GM21526 (cell line): ENCODE measurements around the gene MUC5B.
"Not testable (repeated sequence)": the region's sequence is repeated elsewhere in the genome, so short reads cannot be mapped to it uniquely, and the experiment has no call there.

Source experiments
- ATAC-seq: cut with Tn5 transposase; IDR thresholded peaks from one replicate; pipeline ENCODE4 v1.9.1; 2021; ENCODE audit warnings: moderate library complexity; ENCODE audit not compliant: unreplicated experiment, low FRiP score

Gene MUC5B

DNA sequence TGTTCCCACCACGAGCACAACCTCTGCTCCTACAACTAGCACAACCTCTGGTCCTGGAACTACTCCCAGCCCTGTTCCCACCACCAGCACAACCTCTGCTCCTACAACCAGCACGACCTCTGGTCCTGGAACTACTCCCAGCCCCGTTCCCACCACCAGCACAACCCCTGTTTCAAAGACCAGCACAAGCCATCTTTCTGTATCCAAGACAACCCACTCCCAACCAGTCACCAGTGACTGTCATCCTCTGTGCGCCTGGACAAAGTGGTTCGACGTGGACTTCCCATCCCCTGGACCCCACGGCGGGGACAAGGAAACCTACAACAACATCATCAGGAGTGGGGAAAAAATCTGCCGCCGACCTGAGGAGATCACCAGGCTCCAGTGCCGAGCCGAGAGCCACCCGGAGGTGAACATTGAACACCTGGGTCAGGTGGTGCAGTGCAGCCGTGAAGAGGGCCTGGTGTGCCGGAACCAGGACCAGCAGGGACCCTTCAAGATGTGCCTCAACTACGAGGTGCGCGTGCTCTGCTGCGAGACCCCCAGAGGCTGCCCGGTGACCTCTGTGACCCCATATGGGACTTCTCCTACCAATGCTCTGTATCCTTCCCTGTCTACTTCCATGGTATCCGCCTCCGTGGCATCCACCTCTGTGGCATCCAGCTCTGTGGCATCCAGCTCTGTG lies 30.9 kb upstream of the MUC5B start:
- not testable (repeated sequence) for ATAC-seq

DNA sequence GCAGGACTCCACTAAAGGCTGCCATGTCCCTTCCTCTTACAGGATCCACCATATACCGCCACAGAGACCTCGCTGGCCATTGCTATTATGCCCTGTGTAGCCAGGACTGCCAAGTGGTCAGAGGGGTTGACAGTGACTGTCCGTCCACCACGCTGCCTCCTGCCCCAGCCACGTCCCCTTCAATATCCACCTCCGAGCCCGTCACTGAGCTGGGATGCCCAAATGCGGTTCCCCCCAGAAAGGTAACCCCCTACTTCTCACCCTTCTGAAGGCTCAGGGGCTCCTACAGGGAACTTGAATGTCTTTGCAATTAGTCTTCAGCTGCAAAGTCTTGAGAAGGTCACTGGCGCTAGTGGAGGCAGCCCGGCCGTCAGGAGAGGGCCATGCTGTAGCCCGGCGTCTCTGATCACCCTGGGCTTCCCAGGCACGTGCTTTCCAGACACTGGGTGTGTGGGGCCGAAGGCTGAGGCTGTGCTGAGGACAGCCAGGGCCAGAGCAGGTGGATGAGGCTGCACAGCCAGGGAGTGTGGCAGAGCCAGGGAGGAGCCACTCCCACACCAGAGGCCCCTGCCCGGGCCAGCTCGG lies 30.0 kb upstream of the MUC5B start:
- no peak for ATAC-seq

DNA sequence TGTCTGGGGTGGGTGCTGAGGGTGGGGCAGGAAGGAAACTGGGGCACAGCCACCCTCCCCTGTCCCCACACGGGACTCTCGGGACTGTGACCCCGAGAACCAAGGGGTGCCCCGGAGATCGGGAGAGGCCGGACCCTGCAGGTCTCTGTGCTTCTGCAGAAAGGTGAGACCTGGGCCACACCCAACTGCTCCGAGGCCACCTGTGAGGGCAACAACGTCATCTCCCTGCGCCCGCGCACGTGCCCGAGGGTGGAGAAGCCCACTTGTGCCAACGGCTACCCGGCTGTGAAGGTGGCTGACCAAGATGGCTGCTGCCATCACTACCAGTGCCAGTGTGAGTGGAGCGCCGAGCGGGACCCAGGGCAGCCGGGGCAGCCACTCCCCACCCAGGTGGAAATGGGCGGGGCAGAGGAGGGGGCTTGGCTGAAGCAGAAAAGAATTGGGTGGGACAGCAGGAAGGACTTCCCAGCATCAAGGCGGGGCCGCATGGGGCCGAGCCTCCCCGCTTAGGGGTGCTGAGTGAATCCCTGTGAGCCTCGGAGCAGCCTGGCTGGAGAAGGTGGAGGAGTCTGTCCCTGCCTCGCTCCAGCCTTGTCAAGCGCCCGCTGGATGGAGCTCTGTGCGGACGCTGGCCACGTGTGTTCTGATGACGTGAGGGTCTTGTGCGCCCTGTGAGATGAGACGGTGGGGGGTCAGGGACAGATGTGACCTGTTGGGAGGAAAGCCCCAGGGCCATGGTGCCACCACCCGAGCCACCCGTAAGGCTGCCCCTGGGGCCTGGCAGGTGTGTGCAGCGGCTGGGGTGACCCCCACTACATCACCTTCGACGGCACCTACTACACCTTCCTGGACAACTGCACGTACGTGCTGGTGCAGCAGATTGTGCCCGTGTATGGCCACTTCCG lies 29.3 kb upstream of the MUC5B start:
- no peak for ATAC-seq

DNA sequence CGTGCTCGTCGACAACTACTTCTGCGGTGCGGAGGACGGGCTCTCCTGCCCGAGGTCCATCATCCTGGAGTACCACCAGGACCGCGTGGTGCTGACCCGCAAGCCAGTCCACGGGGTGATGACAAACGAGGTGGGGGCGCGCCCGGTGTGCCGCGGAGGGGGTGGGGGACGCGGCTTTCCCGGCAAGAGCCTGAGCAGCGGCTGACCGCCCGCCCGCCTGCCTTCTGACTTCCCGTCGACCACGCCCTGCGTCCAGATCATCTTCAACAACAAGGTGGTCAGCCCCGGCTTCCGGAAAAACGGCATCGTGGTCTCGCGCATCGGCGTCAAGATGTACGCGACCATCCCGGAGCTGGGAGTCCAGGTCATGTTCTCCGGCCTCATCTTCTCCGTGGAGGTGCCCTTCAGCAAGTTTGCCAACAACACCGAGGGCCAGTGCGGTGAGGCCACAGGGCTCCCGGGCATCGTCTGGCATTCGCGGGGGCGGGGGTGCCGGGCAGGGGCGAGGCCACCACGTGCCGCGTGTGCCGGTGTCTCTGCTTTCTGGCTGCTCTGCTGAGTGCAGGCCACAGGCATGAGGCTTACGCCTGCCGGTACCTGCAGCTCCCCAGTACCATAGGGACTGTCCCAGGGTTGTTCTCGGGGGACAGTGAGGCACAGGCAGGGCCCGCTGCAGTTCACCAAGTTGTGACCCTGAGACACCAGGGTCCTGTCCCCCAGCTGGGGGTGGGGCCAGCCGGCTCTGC lies 28.5 kb upstream of the MUC5B start:
- no peak for ATAC-seq

DNA sequence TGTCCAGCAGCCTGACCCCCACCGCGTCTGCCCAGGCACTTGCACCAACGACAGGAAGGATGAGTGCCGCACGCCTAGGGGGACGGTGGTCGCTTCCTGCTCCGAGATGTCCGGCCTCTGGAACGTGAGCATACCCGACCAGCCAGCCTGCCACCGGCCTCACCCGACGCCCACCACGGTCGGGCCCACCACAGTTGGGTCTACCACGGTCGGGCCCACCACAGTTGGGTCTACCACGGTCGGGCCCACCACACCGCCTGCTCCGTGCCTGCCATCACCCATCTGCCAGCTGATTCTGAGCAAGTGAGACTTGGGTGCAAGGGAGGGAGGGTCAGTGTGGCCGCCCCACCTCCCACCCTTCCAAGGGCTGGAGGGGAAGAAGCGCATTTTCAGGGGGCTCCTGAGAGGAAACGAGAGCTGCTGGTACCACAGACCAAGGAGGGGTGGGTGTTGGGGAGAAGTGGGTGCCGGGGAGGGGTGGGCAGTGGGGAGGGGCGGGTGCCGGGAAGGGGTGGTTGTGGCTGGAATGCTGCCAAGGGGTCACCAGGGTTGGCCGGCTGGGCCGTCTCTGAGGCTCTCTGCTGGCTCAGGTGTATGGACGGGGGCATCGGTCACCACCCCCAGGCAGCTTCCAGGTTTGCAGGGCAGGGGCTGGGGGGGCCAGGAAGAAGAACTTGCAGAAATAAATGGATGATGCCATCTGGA lies 27.7 kb upstream of the MUC5B start:
- no peak for ATAC-seq

DNA sequence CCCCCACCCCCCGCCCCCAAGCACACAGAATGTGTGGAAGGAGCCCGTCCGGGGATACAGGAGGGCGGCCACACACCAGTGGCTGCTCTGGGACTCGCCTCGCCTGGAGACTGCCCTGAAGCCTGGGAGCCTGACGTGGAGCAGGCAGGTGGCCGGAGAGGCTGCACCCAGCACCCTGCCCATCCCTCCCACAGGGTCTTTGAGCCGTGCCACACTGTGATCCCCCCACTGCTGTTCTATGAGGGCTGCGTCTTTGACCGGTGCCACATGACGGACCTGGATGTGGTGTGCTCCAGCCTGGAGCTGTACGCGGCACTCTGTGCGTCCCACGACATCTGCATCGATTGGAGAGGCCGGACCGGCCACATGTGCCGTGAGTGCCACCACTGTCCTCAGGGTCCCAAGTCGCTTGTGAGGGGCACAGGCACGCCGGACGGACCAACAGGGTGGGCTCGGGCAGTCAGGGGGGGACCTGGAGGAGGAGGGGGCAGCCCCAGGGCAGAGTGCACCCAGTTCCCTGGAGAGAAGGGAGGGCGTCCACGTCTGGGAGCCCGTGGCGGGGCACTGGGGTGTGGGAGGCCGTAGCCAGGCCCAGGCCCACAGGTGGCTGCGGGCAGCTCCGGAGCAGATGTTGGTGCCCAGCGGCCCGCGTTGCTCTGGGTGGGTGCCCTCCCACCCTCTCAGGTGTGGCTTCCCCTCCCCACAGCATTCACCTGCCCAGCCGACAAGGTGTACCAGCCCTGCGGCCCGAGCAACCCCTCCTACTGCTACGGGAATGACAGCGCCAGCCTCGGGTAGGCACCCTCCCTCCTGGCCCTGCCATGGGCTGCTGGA lies 27.0 kb upstream of the MUC5B start:
- no peak for ATAC-seq

DNA sequence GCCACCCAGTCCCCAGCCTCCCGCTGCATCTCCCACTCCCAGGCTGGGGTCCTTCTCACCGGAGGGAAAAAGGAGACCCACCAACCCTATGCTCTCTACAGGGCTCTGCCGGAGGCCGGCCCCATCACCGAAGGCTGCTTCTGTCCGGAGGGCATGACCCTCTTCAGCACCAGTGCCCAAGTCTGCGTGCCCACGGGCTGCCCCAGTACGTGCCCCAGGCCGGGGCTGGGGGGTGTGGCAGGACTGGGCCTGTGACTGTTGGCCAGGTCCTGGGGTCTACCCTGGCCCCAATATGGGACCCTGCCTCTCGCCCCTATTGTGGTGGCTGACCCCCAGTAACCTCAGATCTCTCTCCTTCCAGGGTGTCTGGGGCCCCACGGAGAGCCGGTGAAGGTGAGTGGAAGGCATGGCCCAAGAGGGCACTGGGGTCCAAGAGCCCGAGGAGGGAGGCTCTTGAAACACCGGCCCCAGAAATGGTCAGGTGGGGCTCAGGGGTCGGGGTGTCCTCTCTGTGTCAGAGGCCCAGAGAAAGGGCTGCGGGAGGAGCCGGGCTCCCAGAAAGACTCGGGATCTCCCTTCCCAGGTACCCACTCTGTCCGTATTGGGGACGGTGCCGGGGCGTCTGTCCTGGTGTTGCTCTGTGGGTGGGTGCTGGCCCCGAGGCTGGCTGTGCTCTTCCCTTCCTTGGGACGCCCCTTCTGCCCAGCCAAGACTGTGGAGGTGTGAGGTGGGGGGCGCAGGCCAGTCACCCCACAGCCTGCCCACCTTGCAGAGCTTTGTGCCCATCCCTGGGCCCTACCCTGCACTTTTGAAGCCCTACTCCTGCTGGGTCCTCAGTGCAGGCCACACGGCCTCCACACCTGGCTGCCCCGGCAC lies 26.1 kb upstream of the MUC5B start:
- ATAC-seq: no peak

DNA sequence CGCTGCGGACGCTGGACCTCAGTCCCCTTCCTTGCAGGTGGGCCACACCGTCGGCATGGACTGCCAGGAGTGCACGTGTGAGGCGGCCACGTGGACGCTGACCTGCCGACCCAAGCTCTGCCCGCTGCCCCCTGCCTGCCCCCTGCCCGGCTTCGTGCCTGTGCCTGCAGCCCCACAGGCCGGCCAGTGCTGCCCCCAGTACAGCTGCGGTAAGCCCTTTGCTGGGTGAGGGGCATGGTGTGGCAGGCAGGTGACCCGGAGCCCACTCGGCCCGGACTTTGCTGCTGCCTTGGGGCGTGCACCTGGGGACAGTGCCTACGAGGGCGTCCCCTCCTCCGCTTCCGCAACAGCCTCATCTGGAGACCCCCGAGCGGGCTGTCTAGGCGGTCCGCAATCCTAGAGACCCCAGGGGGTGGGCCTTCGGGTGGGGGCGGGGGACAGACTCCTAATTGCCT lies 25.4 kb upstream of the MUC5B start:
- no peak for ATAC-seq

DNA sequence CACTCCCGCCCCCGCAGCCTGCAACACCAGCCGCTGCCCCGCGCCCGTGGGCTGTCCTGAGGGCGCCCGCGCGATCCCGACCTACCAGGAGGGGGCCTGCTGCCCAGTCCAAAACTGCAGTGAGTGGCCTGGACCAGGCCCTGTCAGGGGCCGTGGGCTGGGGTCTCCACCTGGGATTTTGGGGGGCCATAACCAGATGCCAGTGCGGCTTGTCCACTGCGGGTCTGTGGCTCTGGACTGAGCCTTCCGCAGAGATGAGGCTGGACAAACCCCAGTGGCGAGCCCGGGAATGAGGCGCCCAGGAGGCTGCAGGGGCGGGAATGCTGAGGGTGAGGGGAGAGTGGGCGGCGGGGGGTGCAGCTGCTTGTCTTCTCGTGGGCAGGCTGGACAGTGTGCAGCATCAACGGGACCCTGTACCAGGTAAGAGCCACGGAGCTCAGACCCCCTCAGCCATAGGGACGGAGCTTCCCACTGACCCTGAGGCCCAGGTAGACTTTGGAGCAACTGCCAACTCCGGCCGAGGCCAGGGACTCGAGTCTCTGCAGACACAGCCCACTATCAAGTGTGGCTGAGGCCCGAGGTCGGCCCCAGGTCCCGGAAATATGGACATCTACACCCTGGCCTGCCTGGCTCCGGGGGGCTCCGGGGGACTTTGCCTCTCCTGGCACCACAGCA lies 24.8 kb upstream of the MUC5B start:
- ATAC-seq: no peak

DNA sequence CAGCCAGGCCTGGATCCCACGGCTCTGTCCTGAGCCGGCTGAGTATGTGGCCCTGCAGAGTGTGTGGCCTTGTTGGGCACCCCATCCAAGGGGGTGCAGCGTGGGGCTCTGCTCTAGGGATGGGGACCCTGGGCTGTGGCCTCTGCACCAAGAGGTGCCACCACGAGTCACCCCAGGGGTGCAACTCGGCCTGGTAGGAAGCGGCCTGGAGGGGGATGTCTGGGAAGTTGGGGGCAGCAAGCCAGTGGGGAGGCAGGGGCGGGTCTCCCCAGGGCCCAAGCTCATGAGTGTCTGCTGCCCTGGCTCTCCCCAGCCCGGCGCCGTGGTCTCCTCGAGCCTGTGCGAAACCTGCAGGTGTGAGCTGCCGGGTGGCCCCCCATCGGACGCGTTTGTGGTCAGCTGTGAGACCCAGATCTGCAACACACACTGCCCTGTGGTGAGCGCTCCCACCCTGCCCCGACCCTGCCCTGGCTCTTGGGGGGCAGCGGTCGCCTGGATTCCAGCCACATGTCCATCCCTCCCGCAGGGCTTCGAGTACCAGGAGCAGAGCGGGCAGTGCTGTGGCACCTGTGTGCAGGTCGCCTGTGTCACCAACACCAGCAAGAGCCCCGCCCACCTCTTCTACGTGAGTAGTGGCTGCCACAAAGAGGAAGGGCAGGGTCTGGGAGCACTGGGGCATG lies 24.2 kb upstream of the MUC5B start:
- ATAC-seq: no peak

DNA sequence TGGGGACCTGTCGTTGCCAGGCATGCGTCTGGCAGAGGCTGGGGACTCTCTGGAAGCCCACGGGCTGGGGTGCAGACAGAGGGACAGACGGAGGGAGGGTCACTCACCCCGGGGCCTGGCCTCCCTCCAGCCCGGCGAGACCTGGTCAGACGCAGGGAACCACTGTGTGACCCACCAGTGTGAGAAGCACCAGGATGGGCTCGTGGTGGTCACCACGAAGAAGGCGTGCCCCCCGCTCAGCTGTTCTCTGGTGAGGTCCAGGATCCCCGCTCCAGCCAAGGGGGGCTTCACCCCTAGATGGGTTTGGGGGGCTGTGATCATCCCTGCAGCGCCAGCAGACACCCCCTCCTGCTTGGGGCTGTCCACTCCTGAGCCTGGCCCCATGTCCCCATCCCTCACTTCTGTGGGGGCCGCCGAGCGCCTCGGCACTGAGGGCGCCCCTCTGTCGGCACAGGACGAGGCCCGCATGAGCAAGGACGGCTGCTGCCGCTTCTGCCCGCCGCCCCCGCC lies 23.6 kb upstream of the MUC5B start:
- no peak for ATAC-seq

DNA sequence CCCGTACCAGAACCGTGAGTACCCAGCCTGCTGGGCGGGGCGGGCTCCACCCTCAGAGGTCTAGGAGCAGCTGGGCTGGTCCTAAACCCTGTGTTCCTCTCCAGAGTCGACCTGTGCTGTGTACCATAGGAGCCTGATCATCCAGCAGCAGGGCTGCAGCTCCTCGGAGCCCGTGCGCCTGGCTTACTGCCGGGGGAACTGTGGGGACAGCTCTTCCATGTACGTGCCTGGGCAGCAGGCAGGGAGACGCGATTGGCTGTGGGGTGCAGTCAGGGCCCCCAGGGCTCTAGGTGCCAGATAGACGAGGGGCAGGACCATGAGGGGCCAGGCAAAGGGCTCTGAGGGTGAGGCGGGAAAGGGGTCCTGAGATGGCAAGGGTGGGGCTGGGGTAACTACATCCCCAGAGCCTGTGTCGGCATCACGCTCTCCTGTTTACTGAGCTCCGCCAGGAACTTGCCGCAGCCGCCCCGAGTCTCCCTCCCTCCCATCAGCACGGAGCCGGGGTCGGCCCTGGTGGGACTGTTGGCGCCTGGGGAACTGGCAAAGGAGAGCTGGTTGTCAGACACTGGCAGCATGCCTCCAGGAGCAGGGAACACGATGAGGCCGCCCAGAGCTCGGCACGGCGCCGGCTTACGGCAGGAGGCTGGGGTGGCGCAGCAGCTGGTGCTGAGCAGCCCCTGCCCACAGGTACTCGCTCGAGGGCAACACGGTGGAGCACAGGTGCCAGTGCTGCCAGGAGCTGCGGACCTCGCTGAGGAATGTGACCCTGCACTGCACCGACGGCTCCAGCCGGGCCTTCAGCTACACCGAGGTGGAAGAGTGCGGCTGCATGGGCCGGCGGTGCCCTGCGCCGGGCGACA lies 22.9 kb upstream of the MUC5B start:
- no peak for ATAC-seq

DNA sequence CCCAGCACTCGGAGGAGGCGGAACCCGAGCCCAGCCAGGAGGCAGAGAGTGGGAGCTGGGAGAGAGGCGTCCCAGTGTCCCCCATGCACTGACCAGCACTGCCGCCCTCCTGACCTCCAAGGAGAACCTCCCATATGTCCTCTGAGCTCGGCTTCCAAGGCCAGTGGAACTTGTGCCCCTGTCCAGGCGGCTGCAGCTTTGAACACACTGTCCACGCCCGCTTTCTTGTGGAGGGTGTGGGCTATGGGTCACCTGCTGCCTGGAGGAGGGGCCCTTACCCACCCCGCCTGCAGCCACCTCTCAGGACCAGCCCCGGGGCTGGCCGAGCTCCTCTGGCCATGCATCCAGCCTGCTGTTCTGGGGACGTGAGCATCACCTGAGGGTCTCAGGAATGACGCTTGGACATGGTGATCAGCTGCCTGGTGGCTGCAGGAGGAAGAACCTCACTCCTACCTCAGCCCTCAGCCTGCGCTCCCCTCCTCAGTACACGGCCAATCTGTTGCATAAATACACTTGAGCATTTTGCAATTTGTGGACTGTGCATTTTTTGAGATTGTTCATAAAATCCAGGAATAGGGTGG lies 22.2 kb upstream of the MUC5B start:
- no peak for ATAC-seq

DNA sequence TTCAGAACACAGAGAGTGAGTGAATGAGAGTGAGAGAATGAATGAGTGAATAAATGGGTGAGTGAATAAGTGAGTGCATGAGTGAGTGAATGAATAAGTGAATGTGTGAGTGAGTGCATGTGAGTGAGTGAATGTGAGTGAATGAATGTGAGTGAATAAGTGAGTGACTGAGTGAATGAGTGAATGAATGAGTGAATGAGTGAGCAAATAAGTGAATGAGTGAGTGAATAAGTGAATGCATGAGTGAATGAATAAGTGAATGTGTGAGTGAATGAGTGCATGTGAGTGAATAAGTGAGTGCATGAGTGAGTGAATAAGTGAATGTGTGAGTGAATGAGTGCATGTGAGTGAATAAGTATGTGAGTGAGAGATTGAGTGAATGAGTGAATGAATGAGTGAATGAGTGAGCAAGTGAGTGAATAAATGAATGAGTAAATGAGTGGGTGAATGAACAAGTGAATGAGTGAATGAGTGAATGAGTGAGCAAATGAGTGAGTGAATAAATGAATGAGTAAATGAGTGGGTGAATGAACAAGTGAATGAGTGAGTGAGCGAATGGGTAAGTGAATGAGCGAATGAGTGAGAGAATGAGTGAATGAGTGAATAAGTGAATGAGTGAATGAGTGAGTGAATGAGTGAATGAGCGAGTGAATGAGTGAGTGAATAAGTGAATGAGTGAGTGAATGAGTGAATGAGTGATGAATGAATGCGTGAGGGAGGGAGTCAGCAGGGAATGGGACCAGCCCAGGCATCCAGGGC lies 21.3 kb upstream of the MUC5B start:
- ATAC-seq: no peak

DNA sequence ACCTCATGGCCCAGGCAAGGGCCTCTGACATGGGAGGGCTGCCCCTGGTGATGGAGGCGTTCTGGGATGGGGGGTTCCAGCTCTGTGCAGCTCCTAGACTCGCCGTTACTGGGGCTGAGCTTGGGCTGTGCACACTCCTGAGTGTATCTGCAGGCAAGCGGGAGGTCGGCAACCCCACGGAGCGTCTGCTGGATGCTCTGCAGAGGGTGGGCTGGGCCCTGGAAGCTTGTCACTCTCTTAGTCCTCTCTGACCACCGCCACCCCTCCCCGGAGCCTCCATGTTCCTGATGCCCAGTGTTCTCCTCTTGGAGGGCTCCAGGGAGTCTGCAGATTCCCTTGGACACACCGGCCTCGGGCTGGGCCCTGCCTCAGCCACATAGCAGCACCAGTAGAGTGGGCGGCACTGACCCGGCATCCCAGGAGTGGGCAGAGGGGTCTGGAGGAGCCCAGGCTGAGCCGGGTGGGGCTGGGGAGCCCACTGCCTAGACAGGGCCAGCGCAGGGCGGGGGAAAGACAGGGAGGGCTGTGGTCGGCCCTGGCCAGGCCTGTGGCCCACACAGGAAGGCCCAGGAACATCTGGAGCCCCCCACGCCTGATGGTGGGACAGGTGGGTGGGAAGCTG lies 20.6 kb upstream of the MUC5B start:
- no peak for ATAC-seq
